HEK293 (cell line): Measurements from ENCODE around the gene GALNTL6.

ENCODE experiments used
- GFI1B ChIP-seq: fragments of 450-650 bp; formaldehyde crosslinking; IDR thresholded peaks from 2 replicates; pipeline ENCODE4 v1.5.1; 2016; ENCODE audit warnings: missing biosample characterization, missing genetic modification characterization
- ZBTB20 ChIP-seq: fragments of 450-650 bp; formaldehyde crosslinking; IDR thresholded peaks from 2 replicates; pipeline ENCODE4 v1.5.1; 2016; ENCODE audit warnings: missing biosample characterization, missing genetic modification characterization
- ZBTB8A ChIP-seq: fragments of 450-650 bp; formaldehyde crosslinking; IDR thresholded peaks from 2 replicates; pipeline ENCODE4 v1.5.1; 2016; ENCODE audit warnings: missing biosample characterization, missing genetic modification characterization
- ZFP69B ChIP-seq: fragments of 450-650 bp; formaldehyde crosslinking; IDR thresholded peaks from 2 replicates; pipeline ENCODE4 v1.5.1; 2016; ENCODE audit warnings: missing biosample characterization, missing genetic modification characterization
- ZNF335 ChIP-seq: fragments of 450-650 bp; formaldehyde crosslinking; conservative IDR thresholded peaks from 2 replicates; pipeline ENCODE4 v1.5.1; 2016; ENCODE audit warnings: missing biosample characterization, missing genetic modification characterization
- ZNF366 ChIP-seq: fragments of 450-650 bp; formaldehyde crosslinking; conservative IDR thresholded peaks from 2 replicates; pipeline ENCODE4 v1.5.1; 2016; ENCODE audit warnings: missing biosample characterization, missing genetic modification characterization
- ZNF596 ChIP-seq: fragments of 450-650 bp; IDR thresholded peaks from 2 replicates; pipeline ENCODE4 v1.5.0; 2018; ENCODE audit warnings: missing biosample characterization, mild to moderate bottlenecking, missing genetic modification characterization, moderate library complexity
- ZNF629 ChIP-seq: fragments of 450-650 bp; formaldehyde crosslinking; IDR thresholded peaks from 2 replicates; pipeline ENCODE4 v1.5.1; 2017; ENCODE audit warnings: missing biosample characterization, missing genetic modification characterization
- ZNF76 ChIP-seq: fragments of 450-650 bp; formaldehyde crosslinking; IDR thresholded peaks from 2 replicates; pipeline ENCODE4; 2016; ENCODE audit warnings: low read depth, missing biosample characterization, missing genetic modification characterization, borderline replicate concordance
- ZNF843 ChIP-seq: fragments of 450-650 bp; formaldehyde crosslinking; IDR thresholded peaks from 2 replicates; pipeline ENCODE4 v1.5.1; 2016; ENCODE audit warnings: missing biosample characterization, missing genetic modification characterization
- ZSCAN16 ChIP-seq: fragments of 450-650 bp; formaldehyde crosslinking; IDR thresholded peaks from 2 replicates; pipeline ENCODE4 v1.5.1; 2016; ENCODE audit warnings: missing biosample characterization, missing genetic modification characterization
- ZXDB ChIP-seq: fragments of 450-650 bp; formaldehyde crosslinking; IDR thresholded peaks from 2 replicates; pipeline ENCODE4 v1.5.1; 2016; ENCODE audit warnings: missing biosample characterization, missing genetic modification characterization
- TF ChIP-seq, protein P1 (sequence below): fragments of 450-650 bp; formaldehyde crosslinking; IDR thresholded peaks from 2 replicates; pipeline ENCODE4 v1.5.1; 2016; ENCODE audit warnings: missing biosample characterization, missing genetic modification characterization
- TF ChIP-seq, protein P2 (sequence below): fragments of 450-650 bp; IDR thresholded peaks from 2 replicates; pipeline ENCODE4 v1.5.1; 2018; ENCODE audit warnings: missing biosample characterization, missing genetic modification characterization
- TF ChIP-seq, protein P3 (sequence below): fragments of 450-650 bp; formaldehyde crosslinking; IDR thresholded peaks from 2 replicates; pipeline ENCODE4 v1.5.1; 2016; ENCODE audit warnings: missing biosample characterization, missing genetic modification characterization
- TF ChIP-seq, protein P4 (sequence below): fragments of 450-650 bp; formaldehyde crosslinking; IDR thresholded peaks from 2 replicates; pipeline ENCODE4 v1.5.1; 2016; ENCODE audit warnings: missing biosample characterization, missing genetic modification characterization
- TF ChIP-seq, protein P5 (sequence below): fragments of 450-650 bp; formaldehyde crosslinking; IDR thresholded peaks from 2 replicates; pipeline ENCODE4 v1.5.1; 2017; ENCODE audit warnings: missing biosample characterization, missing genetic modification characterization
- TF ChIP-seq, protein P6 (sequence below): fragments of 450-650 bp; formaldehyde crosslinking; IDR thresholded peaks from 2 replicates; pipeline ENCODE4 v1.5.1; 2016; ENCODE audit warnings: missing biosample characterization, missing genetic modification characterization
- TF ChIP-seq, protein P7 (sequence below): fragments of 450-650 bp; formaldehyde crosslinking; IDR thresholded peaks from 2 replicates; pipeline ENCODE4 v1.5.1; 2016; ENCODE audit warnings: missing biosample characterization, missing genetic modification characterization
- TF ChIP-seq, protein P8 (sequence below): fragments of 450-650 bp; formaldehyde crosslinking; optimal IDR thresholded peaks from 2 replicates; pipeline ENCODE3; 2016; ENCODE audit warnings: missing biosample characterization, mild to moderate bottlenecking, missing genetic modification characterization
- TF ChIP-seq, protein P9 (sequence below): fragments of 450-650 bp; formaldehyde crosslinking; IDR thresholded peaks from 2 replicates; pipeline ENCODE4 v1.5.1; 2017; ENCODE audit warnings: missing biosample characterization, missing genetic modification characterization

Gene GALNTL6

DNA sequence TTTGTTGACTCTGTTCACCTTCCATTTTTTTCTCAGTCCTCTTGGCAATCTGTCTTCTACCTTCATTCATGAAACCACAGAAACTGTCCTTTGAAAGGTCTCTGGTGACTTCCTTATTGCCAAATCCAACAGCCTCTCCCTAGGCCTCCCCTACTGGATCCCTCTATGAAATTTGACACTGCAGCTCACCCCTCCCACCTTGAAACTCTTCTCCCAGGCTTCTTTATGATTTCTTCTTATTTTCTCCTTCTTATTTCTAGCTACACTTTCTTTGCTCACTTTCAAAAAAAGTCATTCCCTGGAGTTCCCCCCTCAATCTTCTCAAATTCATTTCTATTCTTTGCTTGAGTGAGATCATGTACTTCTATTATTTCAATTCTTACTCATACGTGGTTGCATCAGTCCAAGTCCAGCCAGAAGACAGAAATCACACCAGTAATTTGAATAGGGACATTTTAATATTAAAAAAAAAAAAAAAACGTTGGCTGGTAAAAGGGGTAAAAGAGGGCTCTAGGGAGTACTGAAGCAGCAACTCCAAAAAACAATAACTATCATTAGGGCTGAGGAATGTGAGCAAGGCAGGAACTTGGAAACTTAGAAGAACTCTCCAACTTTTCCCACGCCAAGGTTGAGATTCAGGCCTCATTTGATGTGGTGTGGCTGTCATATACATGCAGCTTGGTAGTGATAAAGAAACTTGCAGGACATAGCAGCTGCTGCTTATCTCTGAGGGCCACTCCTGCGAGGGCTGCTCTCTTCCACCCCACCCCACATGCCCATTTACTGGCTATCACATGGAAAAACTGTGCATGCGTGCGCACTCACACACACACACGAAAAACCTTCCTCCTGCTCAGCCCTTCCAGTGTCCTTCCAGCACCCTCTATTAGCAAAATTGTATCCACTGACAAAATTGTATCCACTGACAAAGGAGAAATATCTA is 1185.6 kb downstream of the GALNTL6 start (continued):
- TF ChIP-seq, protein P1, sequence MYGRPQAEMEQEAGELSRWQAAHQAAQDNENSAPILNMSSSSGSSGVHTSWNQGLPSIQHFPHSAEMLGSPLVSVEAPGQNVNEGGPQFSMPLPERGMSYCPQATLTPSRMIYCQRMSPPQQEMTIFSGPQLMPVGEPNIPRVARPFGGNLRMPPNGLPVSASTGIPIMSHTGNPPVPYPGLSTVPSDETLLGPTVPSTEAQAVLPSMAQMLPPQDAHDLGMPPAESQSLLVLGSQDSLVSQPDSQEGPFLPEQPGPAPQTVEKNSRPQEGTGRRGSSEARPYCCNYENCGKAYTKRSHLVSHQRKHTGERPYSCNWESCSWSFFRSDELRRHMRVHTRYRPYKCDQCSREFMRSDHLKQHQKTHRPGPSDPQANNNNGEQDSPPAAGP (tag by site-specific recombination), result no peak
- TF ChIP-seq ZBTB8A (tag by site-specific recombination) (no peak), ZNF366 (tag by site-specific recombination) (peak; percentile 65), GFI1B (tag by site-specific recombination) (no peak), ZNF629 (0 out of 2 replicates have a peak, but pooled peaks have one; percentile 46), ZNF335 (tag by site-specific recombination) (peak; percentile 43), ZBTB20 (tag by site-specific recombination) (no peak), ZSCAN16 (tag by site-specific recombination) (no peak), ZNF843 (tag by site-specific recombination) (no peak), ZNF76 (tag by site-specific recombination) (no peak; the same call in 1 of the 2 replicates), ZFP69B (tag by site-specific recombination) (0 out of 2 replicates have a peak, but pooled peaks have one; percentile 25), ZXDB (0 out of 2 replicates have a peak, but pooled peaks have one; percentile 27), ZNF596 (tag by site-specific recombination) (no peak)
- TF ChIP-seq, protein P2, sequence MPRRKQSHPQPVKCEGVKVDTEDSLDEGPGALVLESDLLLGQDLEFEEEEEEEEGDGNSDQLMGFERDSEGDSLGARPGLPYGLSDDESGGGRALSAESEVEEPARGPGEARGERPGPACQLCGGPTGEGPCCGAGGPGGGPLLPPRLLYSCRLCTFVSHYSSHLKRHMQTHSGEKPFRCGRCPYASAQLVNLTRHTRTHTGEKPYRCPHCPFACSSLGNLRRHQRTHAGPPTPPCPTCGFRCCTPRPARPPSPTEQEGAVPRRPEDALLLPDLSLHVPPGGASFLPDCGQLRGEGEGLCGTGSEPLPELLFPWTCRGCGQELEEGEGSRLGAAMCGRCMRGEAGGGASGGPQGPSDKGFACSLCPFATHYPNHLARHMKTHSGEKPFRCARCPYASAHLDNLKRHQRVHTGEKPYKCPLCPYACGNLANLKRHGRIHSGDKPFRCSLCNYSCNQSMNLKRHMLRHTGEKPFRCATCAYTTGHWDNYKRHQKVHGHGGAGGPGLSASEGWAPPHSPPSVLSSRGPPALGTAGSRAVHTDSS (tag by site-specific recombination), result no peak
- TF ChIP-seq, protein P3, sequence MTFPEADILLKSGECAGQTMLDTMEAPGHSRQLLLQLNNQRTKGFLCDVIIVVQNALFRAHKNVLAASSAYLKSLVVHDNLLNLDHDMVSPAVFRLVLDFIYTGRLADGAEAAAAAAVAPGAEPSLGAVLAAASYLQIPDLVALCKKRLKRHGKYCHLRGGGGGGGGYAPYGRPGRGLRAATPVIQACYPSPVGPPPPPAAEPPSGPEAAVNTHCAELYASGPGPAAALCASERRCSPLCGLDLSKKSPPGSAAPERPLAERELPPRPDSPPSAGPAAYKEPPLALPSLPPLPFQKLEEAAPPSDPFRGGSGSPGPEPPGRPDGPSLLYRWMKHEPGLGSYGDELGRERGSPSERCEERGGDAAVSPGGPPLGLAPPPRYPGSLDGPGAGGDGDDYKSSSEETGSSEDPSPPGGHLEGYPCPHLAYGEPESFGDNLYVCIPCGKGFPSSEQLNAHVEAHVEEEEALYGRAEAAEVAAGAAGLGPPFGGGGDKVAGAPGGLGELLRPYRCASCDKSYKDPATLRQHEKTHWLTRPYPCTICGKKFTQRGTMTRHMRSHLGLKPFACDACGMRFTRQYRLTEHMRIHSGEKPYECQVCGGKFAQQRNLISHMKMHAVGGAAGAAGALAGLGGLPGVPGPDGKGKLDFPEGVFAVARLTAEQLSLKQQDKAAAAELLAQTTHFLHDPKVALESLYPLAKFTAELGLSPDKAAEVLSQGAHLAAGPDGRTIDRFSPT (tag by site-specific recombination), result no peak
- TF ChIP-seq, protein P4, sequence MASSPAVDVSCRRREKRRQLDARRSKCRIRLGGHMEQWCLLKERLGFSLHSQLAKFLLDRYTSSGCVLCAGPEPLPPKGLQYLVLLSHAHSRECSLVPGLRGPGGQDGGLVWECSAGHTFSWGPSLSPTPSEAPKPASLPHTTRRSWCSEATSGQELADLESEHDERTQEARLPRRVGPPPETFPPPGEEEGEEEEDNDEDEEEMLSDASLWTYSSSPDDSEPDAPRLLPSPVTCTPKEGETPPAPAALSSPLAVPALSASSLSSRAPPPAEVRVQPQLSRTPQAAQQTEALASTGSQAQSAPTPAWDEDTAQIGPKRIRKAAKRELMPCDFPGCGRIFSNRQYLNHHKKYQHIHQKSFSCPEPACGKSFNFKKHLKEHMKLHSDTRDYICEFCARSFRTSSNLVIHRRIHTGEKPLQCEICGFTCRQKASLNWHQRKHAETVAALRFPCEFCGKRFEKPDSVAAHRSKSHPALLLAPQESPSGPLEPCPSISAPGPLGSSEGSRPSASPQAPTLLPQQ (tag by site-specific recombination), result peak; percentile 23; the same call in 1 of the 2 replicates
- TF ChIP-seq, protein P5, sequence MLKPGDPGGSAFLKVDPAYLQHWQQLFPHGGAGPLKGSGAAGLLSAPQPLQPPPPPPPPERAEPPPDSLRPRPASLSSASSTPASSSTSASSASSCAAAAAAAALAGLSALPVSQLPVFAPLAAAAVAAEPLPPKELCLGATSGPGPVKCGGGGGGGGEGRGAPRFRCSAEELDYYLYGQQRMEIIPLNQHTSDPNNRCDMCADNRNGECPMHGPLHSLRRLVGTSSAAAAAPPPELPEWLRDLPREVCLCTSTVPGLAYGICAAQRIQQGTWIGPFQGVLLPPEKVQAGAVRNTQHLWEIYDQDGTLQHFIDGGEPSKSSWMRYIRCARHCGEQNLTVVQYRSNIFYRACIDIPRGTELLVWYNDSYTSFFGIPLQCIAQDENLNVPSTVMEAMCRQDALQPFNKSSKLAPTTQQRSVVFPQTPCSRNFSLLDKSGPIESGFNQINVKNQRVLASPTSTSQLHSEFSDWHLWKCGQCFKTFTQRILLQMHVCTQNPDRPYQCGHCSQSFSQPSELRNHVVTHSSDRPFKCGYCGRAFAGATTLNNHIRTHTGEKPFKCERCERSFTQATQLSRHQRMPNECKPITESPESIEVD (tag by site-specific recombination), result peak; percentile 87
- TF ChIP-seq, protein P6, sequence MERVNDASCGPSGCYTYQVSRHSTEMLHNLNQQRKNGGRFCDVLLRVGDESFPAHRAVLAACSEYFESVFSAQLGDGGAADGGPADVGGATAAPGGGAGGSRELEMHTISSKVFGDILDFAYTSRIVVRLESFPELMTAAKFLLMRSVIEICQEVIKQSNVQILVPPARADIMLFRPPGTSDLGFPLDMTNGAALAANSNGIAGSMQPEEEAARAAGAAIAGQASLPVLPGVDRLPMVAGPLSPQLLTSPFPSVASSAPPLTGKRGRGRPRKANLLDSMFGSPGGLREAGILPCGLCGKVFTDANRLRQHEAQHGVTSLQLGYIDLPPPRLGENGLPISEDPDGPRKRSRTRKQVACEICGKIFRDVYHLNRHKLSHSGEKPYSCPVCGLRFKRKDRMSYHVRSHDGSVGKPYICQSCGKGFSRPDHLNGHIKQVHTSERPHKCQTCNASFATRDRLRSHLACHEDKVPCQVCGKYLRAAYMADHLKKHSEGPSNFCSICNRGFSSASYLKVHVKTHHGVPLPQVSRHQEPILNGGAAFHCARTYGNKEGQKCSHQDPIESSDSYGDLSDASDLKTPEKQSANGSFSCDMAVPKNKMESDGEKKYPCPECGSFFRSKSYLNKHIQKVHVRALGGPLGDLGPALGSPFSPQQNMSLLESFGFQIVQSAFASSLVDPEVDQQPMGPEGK (tag by site-specific recombination), result peak; percentile 68
- TF ChIP-seq, protein P7, sequence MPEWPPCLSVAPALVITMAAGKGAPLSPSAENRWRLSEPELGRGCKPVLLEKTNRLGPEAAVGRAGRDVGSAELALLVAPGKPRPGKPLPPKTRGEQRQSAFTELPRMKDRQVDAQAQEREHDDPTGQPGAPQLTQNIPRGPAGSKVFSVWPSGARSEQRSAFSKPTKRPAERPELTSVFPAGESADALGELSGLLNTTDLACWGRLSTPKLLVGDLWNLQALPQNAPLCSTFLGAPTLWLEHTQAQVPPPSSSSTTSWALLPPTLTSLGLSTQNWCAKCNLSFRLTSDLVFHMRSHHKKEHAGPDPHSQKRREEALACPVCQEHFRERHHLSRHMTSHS (tag by site-specific recombination), result no peak
- TF ChIP-seq, protein P8, sequence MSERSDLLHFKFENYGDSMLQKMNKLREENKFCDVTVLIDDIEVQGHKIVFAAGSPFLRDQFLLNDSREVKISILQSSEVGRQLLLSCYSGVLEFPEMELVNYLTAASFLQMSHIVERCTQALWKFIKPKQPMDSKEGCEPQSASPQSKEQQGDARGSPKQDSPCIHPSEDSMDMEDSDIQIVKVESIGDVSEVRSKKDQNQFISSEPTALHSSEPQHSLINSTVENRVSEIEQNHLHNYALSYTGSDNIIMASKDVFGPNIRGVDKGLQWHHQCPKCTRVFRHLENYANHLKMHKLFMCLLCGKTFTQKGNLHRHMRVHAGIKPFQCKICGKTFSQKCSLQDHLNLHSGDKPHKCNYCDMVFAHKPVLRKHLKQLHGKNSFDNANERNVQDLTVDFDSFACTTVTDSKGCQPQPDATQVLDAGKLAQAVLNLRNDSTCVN, result no peak
- TF ChIP-seq, protein P9, sequence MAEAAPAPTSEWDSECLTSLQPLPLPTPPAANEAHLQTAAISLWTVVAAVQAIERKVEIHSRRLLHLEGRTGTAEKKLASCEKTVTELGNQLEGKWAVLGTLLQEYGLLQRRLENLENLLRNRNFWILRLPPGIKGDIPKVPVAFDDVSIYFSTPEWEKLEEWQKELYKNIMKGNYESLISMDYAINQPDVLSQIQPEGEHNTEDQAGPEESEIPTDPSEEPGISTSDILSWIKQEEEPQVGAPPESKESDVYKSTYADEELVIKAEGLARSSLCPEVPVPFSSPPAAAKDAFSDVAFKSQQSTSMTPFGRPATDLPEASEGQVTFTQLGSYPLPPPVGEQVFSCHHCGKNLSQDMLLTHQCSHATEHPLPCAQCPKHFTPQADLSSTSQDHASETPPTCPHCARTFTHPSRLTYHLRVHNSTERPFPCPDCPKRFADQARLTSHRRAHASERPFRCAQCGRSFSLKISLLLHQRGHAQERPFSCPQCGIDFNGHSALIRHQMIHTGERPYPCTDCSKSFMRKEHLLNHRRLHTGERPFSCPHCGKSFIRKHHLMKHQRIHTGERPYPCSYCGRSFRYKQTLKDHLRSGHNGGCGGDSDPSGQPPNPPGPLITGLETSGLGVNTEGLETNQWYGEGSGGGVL (tag by site-specific recombination), result peak; percentile 69
